Spleen (tissue), 11 donors: ENCODE measurements around the gene ITGA2B. TPM values are rescaled to one million over a fixed set of nuclear protein-coding genes. Genes with fewer than 3 reads are reported as not detected.
"Not testable (repeated sequence)": the region's sequence is repeated elsewhere in the genome, so short reads cannot be mapped to it uniquely, and the experiment has no call there.

Experiments
- DNase-seq: peaks from one replicate; pipeline ENCODE4 v3.0.0-alpha.2; 2020
- H3K27ac ChIP-seq, 8 donors: fragments of 200-600 bp; sonication (generic) in 7 of 8; 1 replicate in 4 of 8; 2 replicates in 4 of 8; pipeline versions ENCODE4 v1.5.0 to v1.8.0; 2016 to 2021; ENCODE audit warnings: inconsistent platforms in 4 of 8, mild to moderate bottlenecking in 4 of 8, moderate library complexity in 1 of 8
- H3K27me3 ChIP-seq, 7 donors: fragments of 200-600 bp; sonication (generic) in 6 of 7; replicated peaks in 1 of 7; 1 replicate in 4 of 7; 2 replicates in 3 of 7; pipeline versions ENCODE4 v1.5.0 to v1.8.0; 2016 to 2021; ENCODE audit warnings: inconsistent platforms in 3 of 7, mild to moderate bottlenecking in 1 of 7
- H3K36me3 ChIP-seq, 6 donors: fragments of 200-600 bp; sonication (generic) in 5 of 6; 1 replicate in 4 of 6; 2 replicates in 2 of 6; pipeline versions ENCODE4 v1.5.0 to v1.8.0; 2016 to 2021; ENCODE audit warnings: inconsistent platforms in 2 of 6
- H3K4me1 ChIP-seq, 6 donors: fragments of 200-600 bp; sonication (generic) in 5 of 6; 1 replicate in 3 of 6; 2 replicates in 3 of 6; pipeline versions ENCODE4 v1.5.0 to v1.8.0; 2016 to 2021; ENCODE audit warnings: inconsistent platforms in 3 of 6
- H3K4me3 ChIP-seq, 8 donors: fragments of 200-600 bp; sonication (generic) in 7 of 8; 1 replicate in 4 of 8; 2 replicates in 4 of 8; pipeline versions ENCODE4 v1.5.0 to v1.8.0; 2016 to 2021; ENCODE audit warnings: inconsistent platforms in 4 of 8, mild to moderate bottlenecking in 4 of 8, moderate library complexity in 2 of 8
- H3K9me3 ChIP-seq, 8 donors: fragments of 200-600 bp; sonication (generic) in 7 of 8; 1 replicate in 4 of 8; 2 replicates in 4 of 8; pipeline versions ENCODE4 v1.5.0 to v1.8.0; 2016 to 2021; ENCODE audit warnings: inconsistent platforms in 4 of 8
- POLR2A ChIP-seq, 3 donors: fragments of 450-650 bp; IDR thresholded peaks; one replicate each; pipeline ENCODE4 v1.5.1; 2017; ENCODE audit warnings: antibody characterized with exemption in 3 of 3, mild to moderate bottlenecking in 1 of 3
- POLR2AphosphoS5 ChIP-seq, 3 donors: sonication (generic); formaldehyde crosslinking; IDR thresholded peaks; one replicate each; pipeline ENCODE4 v1.5.1; 2017; ENCODE audit warnings: antibody characterized with exemption in 3 of 3
- WGBS, 5 donors: extraction: QIAGEN DNeasy Blood & Tissue Kit in 3 of 5; methylation state at CpG; one replicate each; pipeline versions ENCODE4 v1.1.5 to v1.1.7; 2013 to 2018; 5-methylcytosine and 5-hydroxymethylcytosine counted together
- intact Hi-C: fragments of 100-400 bp; cut with DNase I; formaldehyde crosslinking; loops from one replicate; pipeline ENCODE4 v1.15.0; 2023; ENCODE audit warnings: low total_unique reads
- polyA plus RNA-seq, 3 donors: library from polyadenylated mRNA; stranded (reverse); fragments of 200-250 nt; gene quantifications; one replicate each; pipeline ENCODE4 v1.2.1, GENCODE V29; 2013
- total RNA-seq, 7 donors: library from RNA; depleted of rRNA in 3 of 7; stranded (reverse); fragments of >200 nt in 3 of 7; fragmentation: NEBNext Ultra II Directional in 4 of 7; extraction: Animal tissue kit (Norgen Biotek cat#: 25700) in 4 of 7; gene quantifications; one replicate each; pipeline versions ENCODE4 v1.1.0 to v1.2.1, GENCODE V29; 2016 to 2021
- TF ChIP-seq, protein P1 (sequence below), 11 experiments: fragments of 200-600 bp in 7 of 11; fragments of 450-650 bp in 4 of 11; sonication (generic) in 4 of 11; IDR thresholded peaks in 8 of 11; conservative IDR thresholded peaks in 3 of 11; 1 replicate in 7 of 11; 2 replicates in 4 of 11; pipeline versions ENCODE4 v1.4.0 to v1.8.0; 2016 to 2021; ENCODE audit warnings: antibody characterized with exemption in 11 of 11, inconsistent platforms in 4 of 11, mild to moderate bottlenecking in 1 of 11
- donor health status: healthy with polysubstance abuse.
- donor health status: DM: no; HTN: no; CAD: no; lungs with moderate emphysema.
- donor health status: DM: no; HTN: no; CAD: no.
- donor health status: Bipolar disorder and iron deficiency.
- donor health status: healthy.
- donor health status: DM: no; HTN: no; CAD: no.
- donor health status: DM: yes; HTN: yes; CAD: no.

ITGA2B gene
- total and polyA plus RNA-seq, 10 donors, result 0.93 to 36.7 (median 23.0) TPM

GRCh38 chr17:44367231-44367979 lies 22.0 kb downstream of the ITGA2B start:
- Histone ChIP-seq H3K9me3 (no peaks in the 10 kb centered on the region), H3K4me1 (peaks cover 4 to 18% (median 16%) of the 10 kb centered on the region in 6 donors), H3K36me3 (no peaks in the 10 kb centered on the region), H3K4me3 (no peak overlapping the region), H3K27me3 (peaks cover 0 to 93% (median 15%) of the 10 kb centered on the region in 7 donors), H3K27ac (no peak overlapping the region)
- intact Hi-C loops, result no loop called here
- 78 to 92% (median 84%) methylated on average over 7 of the region's 7 CpGs for WGBS, 5 donors
- TF ChIP-seq, protein P1, sequence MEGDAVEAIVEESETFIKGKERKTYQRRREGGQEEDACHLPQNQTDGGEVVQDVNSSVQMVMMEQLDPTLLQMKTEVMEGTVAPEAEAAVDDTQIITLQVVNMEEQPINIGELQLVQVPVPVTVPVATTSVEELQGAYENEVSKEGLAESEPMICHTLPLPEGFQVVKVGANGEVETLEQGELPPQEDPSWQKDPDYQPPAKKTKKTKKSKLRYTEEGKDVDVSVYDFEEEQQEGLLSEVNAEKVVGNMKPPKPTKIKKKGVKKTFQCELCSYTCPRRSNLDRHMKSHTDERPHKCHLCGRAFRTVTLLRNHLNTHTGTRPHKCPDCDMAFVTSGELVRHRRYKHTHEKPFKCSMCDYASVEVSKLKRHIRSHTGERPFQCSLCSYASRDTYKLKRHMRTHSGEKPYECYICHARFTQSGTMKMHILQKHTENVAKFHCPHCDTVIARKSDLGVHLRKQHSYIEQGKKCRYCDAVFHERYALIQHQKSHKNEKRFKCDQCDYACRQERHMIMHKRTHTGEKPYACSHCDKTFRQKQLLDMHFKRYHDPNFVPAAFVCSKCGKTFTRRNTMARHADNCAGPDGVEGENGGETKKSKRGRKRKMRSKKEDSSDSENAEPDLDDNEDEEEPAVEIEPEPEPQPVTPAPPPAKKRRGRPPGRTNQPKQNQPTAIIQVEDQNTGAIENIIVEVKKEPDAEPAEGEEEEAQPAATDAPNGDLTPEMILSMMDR (IDR thresholded peaks at IDR 0.05 in 8 of 11, conservative IDR thresholded peaks at IDR 0.05 in 3 of 11), result no peak
- TF ChIP-seq POLR2AphosphoS5 (IDR thresholded peaks at IDR 0.05) (no peak), POLR2A (IDR thresholded peaks at IDR 0.05) (no peak)
- no peak for DNase-seq

- WGBS, 5 donors, result 72 to 98% (median 86%) methylated on average over 5 of the region's 5 CpGs
- intact Hi-C loops, result not testable (repeated sequence)
Measured at GRCh38 chr17:44365051-44365450, 24.4 kb downstream of the ITGA2B start.

GRCh38 chr17:44363613-44364159 lies 25.8 kb downstream of the ITGA2B start, which contains the start of gene FAM171A2:
Gene FAM171A2, minus strand, starts transcription at chr17:44363853. Its CDS starts 139 bp downstream, at chr17:44363714.
- H3K36me3 ChIP-seq, result no peaks in the 10 kb centered on the region
- H3K4me3 ChIP-seq, result peak within 1 kb of the TSS; percentile 40 to 75 (median 52)
- peak; percentile 93 for DNase-seq
- intact Hi-C loops, result no loop called here
- H3K9me3 ChIP-seq, result no peaks in the 10 kb centered on the region
- H3K4me1 ChIP-seq, result peaks cover 4 to 37% (median 19%) of the 10 kb centered on the region in 6 donors
- no peak within 1 kb of the TSS for H3K27ac ChIP-seq
- peaks cover 0 to 77% (median 19%) of the 10 kb centered on the region in 7 donors for H3K27me3 ChIP-seq
- TF ChIP-seq, protein P1 (IDR thresholded peaks at IDR 0.05 in 8 of 11, conservative IDR thresholded peaks at IDR 0.05 in 3 of 11), result peak in 7 of 11 experiments; percentile 67 to 93 (median 81)
- no peak for TF ChIP-seq POLR2A (IDR thresholded peaks at IDR 0.05)
- TF ChIP-seq POLR2AphosphoS5 (IDR thresholded peaks at IDR 0.05), result peak in 2 of 3 donors; percentile 46 to 49
- WGBS, 5 donors, result 0 to 1% (median 1%) methylated on average over 9 to 63 of the region's 63 CpGs

More at GRCh38 chr17:44365051-44365450, 24.4 kb downstream of the ITGA2B start:
- not testable (repeated sequence) for H3K36me3 ChIP-seq, H3K27ac ChIP-seq, H3K4me3 ChIP-seq, H3K9me3 ChIP-seq, DNase-seq
- peaks cover 0 to 89% (median 21%) of the 10 kb centered on the region in 7 donors for H3K27me3 ChIP-seq
- H3K4me1 ChIP-seq, result peaks cover 4 to 37% (median 19%) of the 10 kb centered on the region in 6 donors

- Histone ChIP-seq H3K9me3 (no peaks in the 10 kb centered on the region), H3K27ac (no peak overlapping the region), H3K36me3 (no peaks in the 10 kb centered on the region), H3K4me1 (peaks cover 4 to 37% (median 19%) of the 10 kb centered on the region in 6 donors), H3K4me3 (peak overlapping the region; percentile 40 to 75 (median 52)), H3K27me3 (peaks cover 0 to 71% (median 16%) of the 10 kb centered on the region in 7 donors)
- WGBS, 5 donors, result 0 to 2% (median 1%) methylated on average over 13 to 45 of the region's 45 CpGs
- intact Hi-C loops, result no loop called here
- DNase-seq, result no peak
- TF ChIP-seq, protein P1 (IDR thresholded peaks at IDR 0.05 in 8 of 11, conservative IDR thresholded peaks at IDR 0.05 in 3 of 11), result no peak
Measured at GRCh38 chr17:44362949-44363612, 26.4 kb downstream of the ITGA2B start.
